C4-2B (cell line): ENCODE results near the gene HAGHL.

Experiments used
- CTCF ChIP-seq: fragments of 450-650 bp; conservative IDR thresholded peaks from 2 replicates; pipeline ENCODE4 v1.5.1; 2017; ENCODE audit warnings: mild to moderate bottlenecking
- ZFX ChIP-seq: fragments of 450-650 bp; IDR thresholded peaks from 2 replicates; pipeline ENCODE4 v1.6.1; 2017

GRCh38 chr16:760545-761343 lies 33.8 kb downstream of the HAGHL start, which contains the start of gene MSLN:
- no peak for TF ChIP-seq CTCF
- no peak for TF ChIP-seq ZFX
